HG02870 (cell line): Measurements from ENCODE around the gene PA2G4.

Experiments used
- ATAC-seq: cut with Tn5 transposase; IDR thresholded peaks from one replicate; pipeline ENCODE4 v1.9.1; 2021; ENCODE audit warnings: mild to moderate bottlenecking, moderate library complexity; ENCODE audit not compliant: unreplicated experiment

Gene PA2G4

GRCh38 chr12:56124133-56124532, 19.8 kb downstream of the PA2G4 start:
- no peak for ATAC-seq

- no peak for ATAC-seq
Measured at GRCh38 chr12:56126732-56127239, 22.4 kb downstream of the PA2G4 start.

- no peak for ATAC-seq
Measured at GRCh38 chr12:56127485-56127887, 23.1 kb downstream of the PA2G4 start.

- peak; percentile 88 for ATAC-seq
Measured at GRCh38 chr12:56127888-56128669, 23.7 kb downstream of the PA2G4 start, which contains the start of gene ESYT1. Gene ESYT1 (plus strand): TSS chr12:56128267. CDS start chr12:56128320, 53 bp downstream.

GRCh38 chr12:56128670-56129205, 24.4 kb downstream of the PA2G4 start:
- ATAC-seq, result no peak

GRCh38 chr12:56129206-56129941, 25.0 kb downstream of the PA2G4 start:
- no peak for ATAC-seq

- ATAC-seq, result no peak
Measured at GRCh38 chr12:56129942-56130495, 25.7 kb downstream of the PA2G4 start.

- no peak for ATAC-seq
Measured at GRCh38 chr12:56130876-56131275, 26.5 kb downstream of the PA2G4 start.

GRCh38 chr12:56134897-56135296, 30.5 kb downstream of the PA2G4 start:
- no peak for ATAC-seq

GRCh38 chr12:56137853-56138571, 33.7 kb downstream of the PA2G4 start:
- no peak for ATAC-seq

GRCh38 chr12:56141946-56142784, 37.8 kb downstream of the PA2G4 start:
- no peak for ATAC-seq

GRCh38 chr12:56143217-56143616, 38.9 kb downstream of the PA2G4 start:
- ATAC-seq, result no peak

GRCh38 chr12:56143870-56144269, 39.5 kb downstream of the PA2G4 start:
- no peak for ATAC-seq

GRCh38 chr12:56145217-56145616, 40.9 kb downstream of the PA2G4 start:
- ATAC-seq, result no peak

GRCh38 chr12:56146492-56147460, 42.4 kb downstream of the PA2G4 start:
- no peak for ATAC-seq

GRCh38 chr12:56150563-56150962, 46.2 kb downstream of the PA2G4 start:
- ATAC-seq, result no peak

- ATAC-seq, result peak; percentile 47
Measured at GRCh38 chr12:56151672-56152131, 47.3 kb downstream of the PA2G4 start.

- peak; percentile 89 for ATAC-seq
Measured at GRCh38 chr12:56152132-56152755, 47.9 kb downstream of the PA2G4 start, which contains the start of gene MYL6B. Gene MYL6B (plus strand): TSS chr12:56152587. CDS start chr12:56153919, 1,332 bp downstream.
